Activated naive CD4-positive, alpha-beta T cell treated with Interleukin-2 at 50 U/mL for 16 hours (primary cell): Measurements from ENCODE around the gene FLACC1.
"Not testable (repeated sequence)": the region's sequence is repeated elsewhere in the genome, so short reads cannot be mapped to it uniquely, and the experiment has no call there.

Source experiments
- DNase-seq: peaks from one replicate; pipeline ENCODE4 v3.0.0-alpha.2; 2020

FLACC1 gene

DNA sequence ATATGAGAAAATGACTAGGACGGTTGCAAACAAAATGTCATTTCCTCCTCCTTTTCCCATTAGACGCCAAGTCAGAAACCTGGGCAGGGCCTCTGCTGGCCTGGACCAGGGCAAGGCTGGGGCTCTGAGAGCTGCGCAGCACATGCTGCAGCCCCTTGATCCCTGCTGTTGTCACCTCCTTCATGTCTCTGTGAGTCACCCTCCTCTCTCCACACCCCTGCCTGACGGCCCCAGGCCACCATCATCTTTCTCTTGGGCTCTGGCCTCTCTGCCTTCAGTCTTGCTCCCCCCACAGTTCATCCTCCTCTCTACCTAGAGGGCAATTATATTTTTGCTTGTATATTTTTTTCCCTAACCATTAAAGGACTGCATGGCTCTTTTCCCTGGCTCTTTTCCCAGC lies 10.0 kb downstream of the FLACC1 start:
- no peak for DNase-seq

DNA sequence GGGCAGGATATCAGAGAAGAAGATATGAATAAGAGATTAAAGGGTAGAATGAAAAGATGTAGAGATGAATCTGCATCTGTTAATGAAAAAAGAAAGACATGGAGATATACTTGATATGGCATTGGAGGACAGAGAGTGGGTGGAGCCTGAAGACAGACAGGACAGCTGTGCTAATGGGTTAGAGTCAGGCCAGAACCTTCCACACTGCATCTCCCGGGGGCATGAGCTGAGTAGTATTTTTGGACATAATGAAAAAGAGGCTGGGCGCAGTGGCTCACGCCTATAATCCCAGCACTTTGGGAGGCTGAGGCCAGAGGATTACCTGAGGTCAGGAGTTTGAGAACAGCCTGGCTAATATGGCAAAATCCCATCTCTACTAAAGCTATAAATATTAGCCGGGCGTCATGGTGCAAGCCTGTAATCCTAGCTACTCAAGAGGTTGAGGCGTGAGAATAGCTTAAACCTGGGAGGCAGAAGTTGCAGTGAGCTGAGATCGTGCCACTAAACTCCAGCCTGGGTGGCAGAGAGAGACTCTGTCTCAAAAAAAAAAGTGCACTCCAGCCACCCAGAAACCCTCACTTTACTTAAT lies 11.4 kb downstream of the FLACC1 start:
- DNase-seq = no peak

DNA sequence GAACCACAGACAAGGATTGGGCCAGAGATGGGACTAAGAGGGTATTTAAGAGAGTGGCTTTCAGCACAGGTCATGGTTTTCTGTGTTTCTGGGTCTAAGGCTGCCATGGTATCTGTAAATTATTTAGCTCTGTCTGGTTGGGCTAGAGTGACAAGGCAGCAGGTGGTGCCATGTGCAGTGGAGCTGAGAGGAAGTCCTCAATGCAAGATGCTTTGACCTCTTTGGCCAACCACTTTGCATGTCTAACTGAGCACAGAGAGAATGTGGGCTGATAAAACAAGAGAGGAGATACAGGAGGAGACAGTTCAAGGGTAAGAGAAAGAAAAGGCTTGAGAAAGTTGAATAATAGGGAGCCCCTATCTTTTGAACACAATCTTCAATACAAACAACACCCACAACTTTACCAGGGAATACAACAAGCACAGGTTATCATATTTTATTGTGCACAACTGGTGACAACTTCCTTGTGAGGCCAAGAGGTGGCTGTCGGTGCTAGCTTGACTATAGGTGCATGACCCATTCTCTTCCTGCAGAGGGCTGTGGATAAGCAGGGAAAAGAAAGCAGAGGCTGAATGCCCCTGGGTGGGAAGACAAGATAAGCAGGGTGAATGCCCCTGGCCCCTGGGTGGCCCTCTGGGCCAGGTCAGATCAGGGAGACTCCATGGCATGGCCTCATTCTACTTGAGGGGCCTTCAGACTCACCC lies 12.3 kb downstream of the FLACC1 start:
- no peak for DNase-seq

DNA sequence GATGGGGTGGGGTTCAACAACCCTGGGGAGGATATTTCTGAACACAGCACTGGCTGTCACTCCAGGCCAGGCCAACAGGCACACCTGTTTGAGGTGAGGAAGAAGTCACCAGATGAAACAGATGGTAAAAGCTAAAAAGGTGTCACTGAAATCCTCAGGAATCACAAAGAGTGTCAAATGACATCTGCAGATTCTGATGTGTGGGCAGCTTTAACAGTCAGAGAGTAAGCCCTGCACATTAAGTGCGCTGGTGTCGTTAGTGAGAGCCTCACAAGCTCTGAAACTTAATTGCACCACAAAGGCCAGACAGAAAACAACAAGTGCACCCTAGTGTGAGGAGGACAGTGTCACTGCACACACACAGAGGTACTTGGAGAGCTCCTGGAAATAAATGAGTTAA lies 13.6 kb downstream of the FLACC1 start:
- DNase-seq = no peak

DNA sequence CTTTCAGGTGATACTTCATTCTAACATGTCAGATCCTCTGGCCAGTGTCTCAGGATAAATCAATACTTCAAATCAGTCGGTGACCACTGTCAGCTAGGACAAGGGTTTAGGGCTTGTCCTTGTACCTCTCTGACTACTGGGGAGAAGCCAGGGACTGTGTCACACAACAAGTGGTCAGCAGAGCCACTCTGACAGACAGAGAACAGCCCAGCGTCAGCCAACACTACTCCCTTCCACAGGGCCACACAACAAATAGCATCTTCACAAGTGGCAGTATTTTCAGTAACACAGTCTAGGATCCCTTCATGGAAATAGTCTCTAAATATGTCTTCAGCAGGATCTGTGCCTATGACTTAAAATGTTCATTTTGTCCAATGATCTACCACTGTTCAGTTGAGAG lies 14.2 kb downstream of the FLACC1 start:
- no peak for DNase-seq

DNA sequence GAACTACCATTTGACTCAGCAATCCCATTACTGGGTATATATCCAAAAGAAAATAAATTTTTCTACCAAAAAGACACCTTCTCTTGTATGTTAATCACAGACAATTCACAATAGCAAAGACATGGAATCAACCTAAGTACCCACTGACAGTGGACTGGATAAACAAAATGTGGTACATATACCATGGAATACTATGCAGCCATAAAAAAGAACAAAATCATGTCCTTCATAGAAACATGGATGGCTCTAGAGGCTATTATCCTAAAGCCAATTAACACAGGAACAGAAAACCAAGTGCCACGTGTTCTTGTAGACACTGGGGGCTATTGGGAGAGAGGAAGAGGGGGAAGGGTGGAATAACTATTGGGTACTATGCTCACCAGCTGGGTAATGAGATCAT lies 27.7 kb downstream of the FLACC1 start:
- no peak for DNase-seq

DNA sequence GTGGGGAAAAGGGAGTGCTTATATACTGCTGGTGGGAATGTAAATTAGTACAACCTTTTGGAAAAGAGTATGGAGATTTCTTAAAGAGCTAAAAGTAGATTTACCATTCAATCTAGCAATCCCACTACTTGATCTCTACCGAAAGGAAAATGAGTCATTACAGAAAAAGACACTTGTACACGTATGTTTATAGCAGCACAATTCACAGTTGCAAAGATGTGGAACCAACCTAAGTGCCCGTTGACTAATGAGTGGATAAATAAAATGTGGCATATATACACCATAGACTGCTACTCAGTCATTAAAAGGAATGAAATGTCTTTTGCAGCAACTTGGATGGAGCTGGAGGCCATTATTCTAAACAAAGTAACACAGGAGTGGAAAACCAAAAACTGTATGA lies 29.5 kb downstream of the FLACC1 start:
- no peak for DNase-seq

DNA sequence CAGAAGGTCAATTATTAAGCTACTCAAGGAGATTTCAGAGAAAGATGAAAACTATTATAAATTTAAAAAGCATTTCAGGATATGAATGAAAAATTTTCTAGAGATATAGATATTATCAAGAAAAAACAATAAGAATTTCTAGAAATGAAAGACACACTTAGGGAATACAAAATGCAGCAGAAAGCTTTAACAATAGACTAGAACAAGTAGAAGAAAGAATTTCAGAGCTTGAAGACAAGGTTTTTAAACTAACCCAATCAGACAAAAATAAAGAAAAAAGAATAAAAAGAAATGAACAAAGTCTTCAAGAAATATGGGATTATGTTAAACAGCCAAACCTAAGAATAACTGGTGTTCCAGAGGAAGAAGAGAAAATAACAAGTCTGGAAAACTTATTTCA lies 34.4 kb downstream of the FLACC1 start:
- no peak for DNase-seq

DNA sequence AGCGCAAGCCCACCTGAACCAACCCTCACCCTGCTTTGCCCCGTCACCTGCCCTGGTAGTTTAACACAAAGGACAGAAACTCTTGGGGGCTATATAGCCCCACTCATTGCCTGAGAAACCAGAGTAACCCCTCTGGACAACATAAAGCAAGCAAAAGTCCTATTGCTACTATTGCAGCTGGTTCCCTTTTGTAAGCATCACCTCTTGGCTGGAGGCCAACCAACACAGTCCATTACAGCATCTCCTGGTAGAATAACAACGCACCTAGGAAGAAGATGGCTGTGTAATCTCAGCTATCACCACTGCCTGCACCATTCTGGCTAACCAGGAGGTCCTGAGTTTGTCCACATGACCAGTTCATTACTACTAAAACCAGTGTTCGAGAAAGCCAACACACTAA lies 36.4 kb downstream of the FLACC1 start:
- DNase-seq = no peak

DNA sequence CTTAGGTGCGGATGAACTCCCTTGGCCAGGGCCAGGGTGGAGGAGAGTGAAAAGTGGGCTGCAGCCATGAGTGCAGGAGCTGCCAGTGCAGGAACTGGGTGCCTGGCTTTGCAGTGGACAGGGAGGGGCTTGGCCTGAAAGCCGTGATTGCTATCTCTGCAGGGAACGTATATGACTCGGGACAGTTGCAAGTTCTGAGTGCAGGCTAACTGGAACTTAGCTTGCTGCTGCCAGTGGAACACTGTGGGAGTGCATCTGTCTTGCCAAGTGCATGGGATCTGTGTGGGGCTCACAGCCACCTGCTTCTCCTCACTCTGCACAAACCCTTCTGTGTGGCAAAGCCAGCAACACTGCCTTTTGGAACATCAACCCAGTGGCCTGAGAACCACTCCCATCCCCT lies 36.9 kb downstream of the FLACC1 start:
- no peak for DNase-seq

DNA sequence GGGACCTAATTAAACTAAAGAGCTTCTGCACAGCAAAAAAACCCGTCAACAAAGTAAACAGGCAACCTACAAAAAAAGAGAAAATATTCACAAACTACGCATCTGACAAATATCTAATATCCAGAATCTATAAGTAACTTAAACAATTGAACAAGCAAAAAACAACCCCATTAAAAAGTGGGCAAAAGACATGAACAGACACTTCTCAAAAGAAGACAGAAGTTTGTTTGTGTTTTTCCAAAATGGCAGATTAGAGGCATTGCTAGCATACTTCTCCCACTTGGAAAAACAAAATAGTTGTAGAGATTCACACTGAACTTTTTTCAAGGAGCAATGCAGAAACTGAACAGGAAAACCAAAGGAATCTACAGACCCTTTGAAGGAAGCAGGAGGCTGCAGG lies 37.6 kb downstream of the FLACC1 start:
- DNase-seq = no peak

DNA sequence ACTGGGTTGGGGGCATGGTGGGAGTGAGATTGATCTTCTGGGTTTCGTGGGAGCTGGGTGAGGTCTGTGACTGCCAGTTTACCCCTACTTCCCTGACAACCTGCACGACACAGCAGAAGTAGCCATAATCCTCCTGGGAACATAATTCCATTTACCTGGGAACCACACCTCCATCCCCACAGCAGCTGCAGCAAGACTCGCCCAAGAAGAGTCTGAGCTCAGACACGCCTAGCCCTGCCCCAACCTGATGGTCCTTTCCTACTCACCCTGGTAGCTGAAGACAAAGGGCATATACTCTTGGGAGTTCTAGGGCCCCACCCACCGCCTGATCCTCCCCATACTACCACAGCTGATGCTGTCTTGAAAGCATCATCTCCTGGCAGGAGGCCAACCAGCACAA lies 43.8 kb downstream of the FLACC1 start:
- DNase-seq = no peak

DNA sequence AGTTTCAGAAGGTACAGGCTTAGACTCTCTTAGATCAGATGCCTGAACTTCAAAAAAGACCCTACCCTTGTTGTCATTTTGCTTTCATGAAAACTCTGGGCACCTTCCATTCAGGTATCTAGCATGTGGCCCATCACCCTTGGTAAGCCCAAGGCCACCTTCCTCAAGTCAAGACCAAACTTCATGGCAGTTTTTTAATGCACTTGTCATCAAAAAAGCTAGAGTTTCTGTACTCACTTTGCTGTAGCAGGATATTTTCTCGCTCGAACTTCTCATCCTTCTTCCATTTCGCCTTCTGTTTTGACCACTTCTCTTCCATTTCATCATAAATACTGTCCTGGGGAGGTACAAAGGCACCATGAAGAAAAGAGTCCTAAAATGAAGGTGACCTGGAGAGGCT lies 48.2 kb downstream of the FLACC1 start:
- DNase-seq = no peak

DNA sequence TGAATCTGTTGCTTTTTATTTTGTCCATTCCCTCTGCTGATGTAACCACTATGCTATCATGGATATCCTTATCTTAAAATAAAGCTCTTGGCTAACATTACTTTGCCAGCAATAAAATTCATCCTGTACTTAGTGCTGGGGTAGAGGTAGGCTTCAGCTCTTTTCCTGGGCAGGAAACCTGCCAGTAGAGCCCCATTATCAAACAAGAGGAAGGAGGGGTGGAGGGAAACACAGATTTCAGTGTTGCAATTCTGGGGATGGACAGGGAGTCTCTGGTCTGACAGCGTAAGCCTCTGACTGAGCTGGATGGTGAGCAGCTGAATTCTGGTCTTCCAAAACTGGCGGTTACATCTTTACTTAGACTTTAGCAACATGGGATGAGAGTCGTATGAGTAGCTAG lies 49.3 kb downstream of the FLACC1 start:
- DNase-seq = no peak

DNA sequence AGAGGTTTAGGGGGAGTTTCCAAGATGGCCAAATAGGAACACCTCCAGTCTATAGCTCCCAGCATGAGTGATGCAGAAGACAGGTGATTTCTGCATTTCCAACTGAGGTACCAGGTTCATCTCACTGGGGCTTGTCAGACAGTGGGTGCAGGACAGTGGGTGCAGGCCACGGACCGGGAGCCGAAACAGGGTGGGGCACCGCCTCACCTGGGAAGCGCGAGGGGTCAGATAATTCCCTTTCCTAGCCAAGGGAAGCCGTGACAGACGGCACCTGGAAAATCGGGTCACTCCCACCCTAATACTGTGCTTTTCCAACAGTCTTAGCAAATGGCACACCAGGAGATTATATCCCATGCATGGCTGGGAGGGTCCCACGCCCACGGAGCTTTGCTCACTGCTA lies 57.2 kb downstream of the FLACC1 start:
- DNase-seq = not testable (repeated sequence)

DNA sequence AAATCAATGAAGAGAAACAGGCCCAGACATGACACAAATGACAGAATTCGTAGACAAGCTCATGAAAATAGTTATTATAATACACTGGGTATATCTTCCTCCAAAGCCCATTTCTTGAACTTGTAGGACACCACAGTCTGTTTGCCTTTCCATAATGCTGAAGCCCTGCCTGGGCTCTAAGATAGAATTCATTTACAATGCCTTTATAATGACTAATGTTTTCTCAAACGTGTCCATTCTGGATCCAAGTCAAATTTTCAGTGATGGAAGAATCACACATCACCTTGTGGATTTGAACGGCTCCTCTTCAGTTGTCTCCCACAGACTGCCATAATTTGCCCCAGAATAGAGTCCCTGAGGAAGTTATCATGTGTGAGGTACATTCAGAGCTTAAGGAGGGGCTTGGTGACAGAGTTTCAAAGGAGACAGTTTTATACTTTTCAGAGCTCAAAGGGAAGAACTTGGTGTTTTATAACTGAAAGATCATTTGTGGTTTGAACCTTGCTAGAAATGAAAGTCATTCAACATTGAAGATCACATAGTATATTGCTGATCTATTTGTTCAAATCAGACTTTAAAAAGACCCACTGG lies 58.6 kb downstream of the FLACC1 start:
- DNase-seq = no peak

DNA sequence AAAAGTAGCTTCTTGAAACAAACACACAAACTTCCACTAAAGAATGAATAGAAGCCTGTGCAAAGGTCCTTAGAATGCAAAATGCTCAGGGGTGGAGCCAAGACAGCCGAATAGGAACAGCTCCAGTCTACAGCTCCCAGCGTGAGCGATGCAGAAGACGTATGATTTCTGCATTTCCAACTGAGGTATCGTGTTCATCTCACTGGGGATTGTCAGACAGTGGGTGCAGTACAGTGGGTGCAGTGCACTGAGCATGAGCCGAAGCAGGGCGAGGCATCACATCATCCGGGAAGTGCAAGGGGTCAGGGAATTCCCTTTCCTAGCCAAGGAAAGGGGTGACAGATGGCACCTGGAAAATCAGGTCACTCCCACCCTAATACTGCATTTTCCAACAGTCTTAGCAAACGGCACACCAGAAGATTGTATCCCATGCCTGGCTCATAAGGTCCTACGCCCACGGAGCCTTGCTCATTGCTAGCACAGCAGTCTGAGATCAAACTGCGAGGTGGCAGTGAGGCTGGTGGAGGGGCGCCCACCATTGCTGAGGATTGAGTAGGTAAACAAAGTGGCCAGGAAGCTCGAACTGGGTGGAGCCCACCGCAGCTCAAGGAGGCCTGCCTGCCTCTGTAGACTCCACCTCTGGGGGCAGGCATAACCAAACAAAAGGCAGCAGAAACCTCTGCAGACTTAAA lies 66.5 kb downstream of the FLACC1 start:
- not testable (repeated sequence) for DNase-seq

DNA sequence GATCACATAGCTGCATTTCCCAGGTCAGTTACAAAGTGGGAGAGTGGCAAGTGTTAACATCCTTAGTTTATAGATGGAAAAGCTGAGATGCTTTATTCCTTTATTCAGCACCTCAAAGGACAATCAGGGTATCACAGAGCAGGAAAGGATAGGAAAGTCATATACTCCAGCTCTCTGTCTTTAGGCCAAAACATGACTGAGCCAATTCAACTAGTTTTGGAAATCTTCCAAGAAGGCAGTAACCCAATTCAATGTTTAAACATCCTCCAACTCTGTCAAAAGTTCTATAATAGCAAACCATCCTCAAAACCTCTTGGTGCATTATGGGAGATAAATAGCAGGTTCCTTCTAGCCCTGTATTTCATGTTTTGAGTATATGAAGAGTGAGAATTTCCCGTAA lies 71.6 kb downstream of the FLACC1 start:
- no peak for DNase-seq

DNA sequence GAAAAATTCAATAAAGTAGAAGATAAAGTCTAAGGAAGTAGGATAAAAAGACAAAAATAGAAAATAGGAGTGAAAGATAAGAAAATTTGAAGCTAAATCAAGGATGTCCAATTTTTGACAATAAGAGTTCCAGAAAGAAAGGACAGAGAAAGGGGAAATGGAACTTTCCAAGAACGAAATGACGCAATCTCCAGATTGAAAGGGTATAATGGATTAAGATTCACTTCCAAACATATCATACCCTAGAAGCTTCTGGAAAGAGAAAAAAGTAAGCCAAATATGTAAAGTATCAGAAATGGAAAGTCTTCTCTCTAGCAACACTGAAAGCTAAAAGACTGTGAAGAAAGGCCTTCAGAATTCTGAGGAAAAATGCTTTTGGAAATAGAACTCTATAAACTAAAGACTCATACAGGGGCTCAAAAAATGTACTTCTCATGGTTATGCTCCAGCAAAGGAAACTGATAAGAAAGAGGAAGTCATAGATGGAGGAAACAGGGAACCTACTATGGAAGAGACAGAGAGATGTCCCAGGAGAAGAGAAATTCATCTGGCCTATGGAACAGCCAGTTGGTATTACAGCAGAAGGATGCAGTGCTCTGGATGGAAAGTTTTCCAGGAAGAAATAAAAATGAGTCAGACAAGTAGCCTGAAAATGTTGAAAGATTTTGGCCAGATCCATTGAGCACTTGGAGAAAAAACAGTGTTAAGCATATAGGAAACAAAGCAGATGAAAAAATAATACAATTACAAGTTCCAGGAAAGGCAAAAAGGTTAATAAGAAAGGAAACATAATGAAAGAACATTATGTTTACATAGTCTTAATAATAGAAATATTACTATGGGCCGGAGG lies 76.7 kb downstream of the FLACC1 start:
- DNase-seq = no peak

DNA sequence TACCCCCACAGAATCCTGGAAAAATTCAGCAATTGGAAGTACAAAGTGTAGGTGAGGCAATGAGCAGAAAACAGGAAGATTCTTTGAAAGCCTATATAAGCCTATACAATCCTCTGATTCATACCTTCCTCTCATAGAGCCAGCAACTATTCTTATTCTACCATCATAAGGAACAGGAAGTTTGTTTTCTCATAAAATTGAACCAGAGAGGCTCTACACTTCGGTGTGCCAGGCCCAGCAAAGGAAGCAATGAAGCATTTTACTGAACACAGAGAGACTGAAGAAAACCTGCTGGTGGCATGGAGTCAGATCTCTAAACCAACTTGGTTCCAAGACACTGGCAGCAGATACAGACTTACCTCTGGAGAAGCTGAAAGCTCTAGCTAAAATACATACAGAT lies 78.1 kb downstream of the FLACC1 start:
- DNase-seq = no peak

DNA sequence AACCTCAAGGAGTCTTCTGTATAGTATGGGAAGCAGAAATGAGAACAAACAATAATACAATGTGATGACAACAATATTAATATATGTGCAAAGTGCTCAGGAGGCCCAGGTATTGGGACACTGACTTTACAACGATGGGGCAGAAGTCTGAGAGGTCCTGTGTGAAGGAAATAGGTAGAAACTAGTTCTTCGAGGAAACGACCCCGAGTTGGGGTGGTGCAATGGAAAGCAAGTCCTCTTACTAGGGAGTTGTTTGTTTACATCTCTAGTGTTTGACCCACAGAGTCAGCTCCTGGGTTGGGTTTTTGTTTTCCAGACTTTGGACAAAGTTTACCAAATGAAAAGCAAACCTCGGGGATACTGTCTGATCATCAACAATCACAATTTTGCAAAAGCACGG lies 80.6 kb downstream of the FLACC1 start:
- DNase-seq = no peak

DNA sequence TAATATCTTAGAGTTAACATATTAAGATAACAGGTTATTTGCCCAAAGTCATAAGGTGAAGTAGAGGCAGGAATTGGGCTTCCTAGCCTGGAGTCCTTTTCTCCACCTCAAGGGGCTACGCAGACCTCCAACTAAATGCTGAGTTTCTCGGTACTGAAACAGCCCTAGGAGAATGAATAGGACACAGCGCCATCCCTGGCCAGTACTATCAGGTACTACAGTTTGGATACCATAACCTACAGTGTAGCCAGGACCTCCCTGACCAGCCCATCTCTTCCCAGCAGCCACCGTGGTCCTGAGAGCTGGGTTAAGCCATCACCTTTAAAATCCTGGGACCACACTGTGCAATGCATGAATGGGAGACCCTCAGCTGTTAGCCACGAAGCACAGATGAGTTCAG lies 81.2 kb downstream of the FLACC1 start:
- DNase-seq = no peak

DNA sequence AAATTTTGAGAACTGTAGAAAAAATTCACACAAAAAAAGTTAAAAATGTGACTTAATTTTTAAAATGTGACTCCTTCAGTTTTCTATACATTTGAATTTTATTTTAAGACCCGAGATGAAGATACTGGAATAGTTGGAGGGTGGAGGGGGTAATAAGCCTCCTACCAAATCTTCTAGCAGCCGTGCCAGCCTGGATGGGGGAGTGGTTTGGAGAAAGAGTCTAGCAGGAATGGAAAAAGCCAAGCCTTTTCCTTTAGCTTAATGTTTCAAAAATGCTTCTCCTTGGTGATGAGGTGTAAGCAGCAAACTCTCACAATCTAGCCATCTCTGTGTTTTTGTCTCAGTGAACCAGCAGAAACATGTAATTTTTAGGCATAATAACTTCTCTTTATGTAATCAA lies 82.1 kb downstream of the FLACC1 start:
- no peak for DNase-seq
